TTC549 (cell line): ENCODE data around the gene CDK14.

ENCODE experiments used
- FAIRE-seq: peaks from 2 replicates; lab custom pipeline; 2012; peaks lifted over from hg19 to GRCh38; lab: Jason Lieb, UNC

The CDK14 gene

GRCh38 chr7:90958647-90959046, 362.5 kb downstream of the CDK14 start:
- FAIRE-seq: no peak

GRCh38 chr7:90961037-90961725, 365.1 kb downstream of the CDK14 start:
- no peak for FAIRE-seq

DNA sequence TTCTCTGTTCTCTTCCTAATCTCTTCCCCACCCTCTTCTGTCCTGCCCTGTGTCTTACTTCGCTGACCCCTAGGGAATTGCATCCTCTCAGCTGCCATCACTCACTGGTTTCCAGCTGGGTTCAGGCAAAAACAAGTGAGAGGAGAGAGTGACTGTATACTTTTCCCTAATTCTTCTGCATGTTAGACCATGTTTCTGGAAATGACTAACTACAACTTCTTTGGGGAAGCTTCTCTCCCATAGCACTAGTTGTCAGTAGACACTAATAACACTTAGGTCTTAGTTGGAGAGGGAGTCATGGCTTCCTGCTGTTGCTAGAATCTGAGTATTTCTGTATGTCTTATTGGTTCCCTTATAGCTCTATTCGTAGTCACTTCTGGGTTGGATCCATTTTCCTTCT, 369.1 kb downstream of the CDK14 start:
- FAIRE-seq: no peak

DNA sequence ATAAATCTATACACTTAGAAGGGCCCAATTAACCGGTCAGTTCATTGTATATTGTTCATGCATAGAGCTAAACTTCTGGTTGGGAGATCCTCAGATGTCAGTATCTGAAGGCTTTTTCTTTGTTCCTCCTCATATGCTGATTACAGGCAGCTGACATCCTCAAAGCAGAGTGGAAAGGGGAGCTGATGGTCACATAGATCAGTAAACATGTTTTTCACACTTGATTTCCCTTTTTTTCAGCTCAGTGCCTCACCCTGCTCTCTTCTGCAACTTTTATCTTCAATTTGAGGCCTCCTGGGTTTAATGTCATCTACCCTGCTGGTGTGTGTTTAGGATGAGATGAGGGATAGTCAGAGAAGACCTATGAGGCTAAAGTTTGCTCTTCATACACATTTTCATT, 370.2 kb downstream of the CDK14 start:
- FAIRE-seq: no peak

DNA sequence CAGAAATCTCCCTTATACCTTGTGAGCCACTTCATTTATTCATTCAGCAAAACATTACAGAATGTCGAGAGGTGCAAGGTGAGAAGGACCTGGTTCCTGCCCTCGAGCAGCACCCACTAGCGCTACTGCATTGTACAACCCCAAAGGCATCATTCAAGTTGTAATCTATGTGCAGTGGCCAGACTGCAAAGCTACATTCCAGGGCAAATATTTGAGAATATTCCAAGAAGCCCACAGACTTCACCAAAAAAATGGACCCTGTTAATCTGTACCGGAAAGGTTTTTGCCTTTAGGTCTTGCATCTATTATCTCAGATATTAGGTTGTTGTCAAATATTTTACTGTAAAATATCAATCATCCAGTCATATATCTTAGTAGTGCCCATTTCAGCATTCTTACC, 372.8 kb downstream of the CDK14 start:
- no peak for FAIRE-seq

DNA sequence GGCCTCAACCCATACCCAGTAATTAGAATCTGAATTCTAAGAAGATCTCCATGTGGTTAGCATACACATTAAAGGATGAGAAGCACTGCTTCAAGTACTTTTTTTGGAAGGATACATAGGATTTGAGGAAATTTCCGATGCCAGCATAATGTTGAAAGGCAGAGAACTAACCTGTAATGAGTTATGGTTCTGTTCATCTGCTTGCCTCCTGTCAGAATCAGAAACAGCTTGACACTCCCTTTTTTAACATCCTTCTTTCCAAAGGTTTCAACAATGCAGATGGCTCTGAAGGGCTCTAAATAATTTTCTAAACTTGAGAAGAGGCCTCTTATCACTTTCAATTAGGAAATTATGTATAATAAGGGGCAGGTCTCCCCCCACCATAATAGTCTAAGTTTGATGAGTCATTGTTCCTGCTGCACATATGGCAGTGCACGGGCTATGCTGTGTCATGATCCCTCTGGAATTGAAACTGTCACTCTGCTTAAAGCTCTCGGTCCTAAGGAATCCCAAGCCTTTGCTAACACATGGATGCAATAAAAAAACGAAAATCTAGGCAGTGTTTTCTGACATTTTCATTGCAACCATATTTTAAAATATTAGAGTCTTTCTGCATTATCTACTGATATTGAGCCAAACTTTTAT, 376.9 kb downstream of the CDK14 start:
- FAIRE-seq: no peak

DNA sequence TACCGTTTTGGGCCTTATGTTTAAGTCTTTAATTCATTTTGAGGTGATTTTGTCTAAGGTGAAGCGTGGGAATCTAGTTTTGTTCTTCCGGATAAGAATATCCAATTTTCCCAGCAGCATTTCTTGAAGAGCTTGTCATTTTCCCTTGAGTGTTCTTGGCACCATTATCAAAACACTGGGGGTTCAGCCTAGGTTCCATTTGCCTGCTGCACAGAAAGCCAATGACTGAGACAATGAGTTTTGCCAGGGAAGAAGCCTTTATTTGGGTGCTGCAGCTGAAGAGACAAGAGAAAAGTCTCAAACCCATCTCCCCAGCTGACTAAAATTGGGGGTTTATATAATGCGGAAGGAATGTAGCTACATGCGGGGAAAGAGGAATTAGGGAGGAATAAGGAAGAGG, 380.9 kb downstream of the CDK14 start:
- FAIRE-seq: no peak

GRCh38 chr7:90980545-90980944, 384.4 kb downstream of the CDK14 start:
- FAIRE-seq: no peak

- FAIRE-seq: no peak
Measured at GRCh38 chr7:90982228-90982627, 386.1 kb downstream of the CDK14 start.

- FAIRE-seq: no peak
Measured at GRCh38 chr7:90984692-90985091, 388.6 kb downstream of the CDK14 start.

GRCh38 chr7:90988516-90988915, 392.4 kb downstream of the CDK14 start:
- no peak for FAIRE-seq

GRCh38 chr7:90988996-90989765, 393.1 kb downstream of the CDK14 start:
- no peak for FAIRE-seq

GRCh38 chr7:90994121-90994520, 398.0 kb downstream of the CDK14 start:
- FAIRE-seq: no peak

- no peak for FAIRE-seq
Measured at GRCh38 chr7:90994601-90995000, 398.5 kb downstream of the CDK14 start.

DNA sequence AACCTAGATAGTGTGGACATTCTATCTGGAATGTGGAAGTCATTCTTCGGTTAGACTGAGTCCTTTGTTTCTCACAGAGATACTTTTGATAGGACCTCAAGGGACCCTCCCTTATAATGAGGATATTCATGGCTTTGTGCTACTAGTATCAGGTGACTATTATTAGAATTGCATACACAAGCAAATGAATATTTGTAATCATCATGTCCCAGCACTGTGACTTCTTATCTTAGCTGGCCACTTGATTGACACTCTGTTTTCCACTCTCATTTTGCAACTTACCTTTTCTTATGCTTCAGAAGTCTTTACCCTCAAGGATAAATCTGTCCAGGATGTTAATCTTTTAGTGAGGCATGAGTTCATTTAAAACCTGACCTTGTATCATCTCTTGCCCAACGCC, 399.9 kb downstream of the CDK14 start:
- FAIRE-seq: no peak

GRCh38 chr7:90999989-91000979, 404.2 kb downstream of the CDK14 start:
- FAIRE-seq: no peak

DNA sequence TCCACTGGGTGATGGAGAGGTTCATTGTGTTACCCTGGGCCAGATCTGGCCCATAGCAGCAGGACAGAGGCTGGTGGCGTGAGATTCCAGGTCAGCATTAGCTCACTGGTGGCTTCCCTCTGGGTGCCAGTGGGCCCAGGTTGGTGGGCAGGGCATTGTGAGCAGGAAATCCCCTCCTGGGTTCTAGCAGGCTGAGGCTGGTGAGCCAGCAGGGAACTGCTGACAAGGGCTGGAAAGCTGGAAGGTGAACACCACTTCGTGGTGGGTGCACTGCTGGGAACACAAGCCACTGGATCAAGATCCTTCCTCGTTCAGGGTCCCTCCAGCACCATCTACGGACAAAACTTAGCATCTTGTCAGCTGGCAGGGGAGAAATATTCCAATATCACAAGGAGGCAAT, 408.9 kb downstream of the CDK14 start:
- no peak for FAIRE-seq

- no peak for FAIRE-seq
Measured at GRCh38 chr7:91005841-91006240, 409.7 kb downstream of the CDK14 start.

DNA sequence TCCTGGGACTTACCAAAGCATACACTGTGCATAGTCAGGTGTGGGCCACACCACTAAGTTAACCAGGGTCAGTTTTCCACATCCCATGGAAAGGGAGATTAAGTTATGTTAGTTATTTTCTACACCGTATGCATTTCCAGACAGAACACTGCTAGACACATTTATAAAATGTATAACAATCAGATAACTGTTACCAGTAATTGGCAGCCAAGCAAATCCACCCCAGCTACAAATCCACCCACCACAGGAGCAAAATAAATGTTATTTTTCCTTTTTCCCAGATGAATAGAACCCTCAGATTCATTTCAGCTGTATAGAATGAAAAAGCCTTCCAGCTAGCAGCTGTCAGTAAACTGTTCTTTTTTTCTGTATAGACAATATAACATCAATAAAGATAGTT, 411.2 kb downstream of the CDK14 start:
- no peak for FAIRE-seq

DNA sequence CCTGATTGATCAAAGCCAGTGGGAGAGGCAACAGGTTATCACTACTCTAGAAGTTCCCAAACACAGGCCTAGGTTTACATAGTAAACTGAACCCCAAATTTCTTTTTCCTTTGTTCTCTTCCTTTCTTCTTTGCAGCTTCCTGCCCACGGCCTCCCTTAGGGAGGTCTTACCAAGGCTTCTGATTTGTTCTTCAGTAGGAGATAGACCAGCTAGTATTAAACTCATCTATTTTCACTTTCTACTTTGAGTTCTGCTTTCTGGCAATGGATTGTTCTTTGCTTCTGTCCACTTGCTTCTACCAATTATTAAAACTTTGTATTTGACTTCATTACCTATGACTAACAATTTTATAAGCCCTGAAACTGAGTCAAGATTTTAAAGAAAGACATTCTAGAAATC, 417.0 kb downstream of the CDK14 start:
- FAIRE-seq: no peak

DNA sequence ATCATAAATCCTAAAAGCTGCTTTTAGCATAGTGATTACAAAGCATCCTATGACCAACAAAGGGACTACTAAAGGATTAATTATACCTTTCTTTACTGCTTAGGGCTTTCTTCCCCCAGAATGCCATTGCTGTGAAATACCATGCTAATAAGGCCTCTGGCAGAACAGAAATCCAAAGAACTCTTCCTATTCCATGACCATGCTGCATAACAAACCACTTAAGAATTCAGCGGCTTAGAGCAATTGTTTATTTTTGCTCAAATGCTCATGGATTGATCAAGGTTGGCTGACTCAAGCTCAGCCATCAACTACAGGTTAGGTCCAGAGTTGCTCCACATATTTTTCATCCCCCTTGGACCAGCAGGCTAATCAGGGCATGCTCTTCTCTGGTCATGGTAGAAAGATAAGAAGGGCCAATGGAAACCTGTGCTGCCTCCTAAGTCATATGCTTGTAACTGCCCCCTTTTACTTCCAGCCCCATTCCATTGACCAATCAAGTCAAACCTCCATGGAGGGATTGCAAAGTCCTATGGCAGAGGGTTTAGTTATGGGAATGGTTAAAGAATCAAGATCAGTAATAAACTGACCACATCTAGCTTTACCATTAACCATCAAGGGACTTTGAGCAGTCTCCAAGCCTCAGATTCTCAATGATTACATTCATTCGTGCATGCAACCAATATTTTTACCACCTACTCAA, 423.7 kb downstream of the CDK14 start:
- no peak for FAIRE-seq
